Uterus (tissue), 4 donors: ENCODE results near the gene TMEM14B. TPM values are rescaled to one million over a fixed set of nuclear protein-coding genes. Genes with fewer than 3 reads are reported as not detected.

Source experiments
- DNase-seq, 2 donors: peaks; one replicate each; pipeline ENCODE4 v3.0.0-alpha.2; 2019 to 2020
- H3K27ac ChIP-seq, 2 donors: fragments of 200-600 bp; sonication (generic); 1 replicate in 1 of 2; 2 replicates in 1 of 2; pipeline ENCODE4 v1.5.1; 2016 to 2018
- H3K27me3 ChIP-seq, 2 donors: fragments of 200-600 bp; sonication (generic); one replicate each; pipeline ENCODE4 v1.5.1; 2018 to 2019; ENCODE audit warnings: control low read depth in 1 of 2
- H3K36me3 ChIP-seq, 2 donors: fragments of 200-600 bp; sonication (generic); one replicate each; pipeline ENCODE4 v1.5.1; 2019; ENCODE audit warnings: control low read depth in 1 of 2
- H3K4me1 ChIP-seq, 2 donors: fragments of 200-600 bp; sonication (generic); one replicate each; pipeline ENCODE4 v1.5.1; 2018 to 2019; ENCODE audit warnings: control low read depth in 1 of 2
- H3K4me3 ChIP-seq, 2 donors: fragments of 200-600 bp; sonication (generic); 1 replicate in 1 of 2; 2 replicates in 1 of 2; pipeline ENCODE4 v1.5.1; 2018 to 2019; ENCODE audit warnings: mild to moderate bottlenecking in 1 of 2
- H3K9me3 ChIP-seq, 2 donors: fragments of 200-600 bp; sonication (generic); one replicate each; pipeline ENCODE4 v1.5.1; 2019; ENCODE audit warnings: control low read depth in 1 of 2
- CTCF ChIP-seq, 4 experiments: fragments of 200-600 bp in 2 of 4; fragments of 450-650 bp in 2 of 4; sonication (generic) in 2 of 4; IDR thresholded peaks; one replicate each; pipeline ENCODE4 v1.5.1; 2016 to 2019; ENCODE audit warnings: antibody characterized with exemption in 4 of 4, mild to moderate bottlenecking in 2 of 4, moderate library complexity in 1 of 4
- POLR2A ChIP-seq, 2 donors: fragments of 450-650 bp; IDR thresholded peaks; one replicate each; pipeline ENCODE4 v1.6.1; 2016; ENCODE audit warnings: antibody characterized with exemption in 2 of 2, mild to moderate bottlenecking in 1 of 2, moderate library complexity in 1 of 2
- intact Hi-C: fragments of 100-400 bp; cut with DNase I; formaldehyde crosslinking; loops from one replicate; pipeline ENCODE4 v1.15.1; 2023; ENCODE audit warnings: low total_unique reads
- total RNA-seq, 4 donors: library from RNA; depleted of rRNA in 3 of 4; stranded (reverse); fragments of >200 nt in 3 of 4; gene quantifications; one replicate each; pipeline versions ENCODE4 v1.1.0 to v1.2.4, GENCODE V29; 2014 to 2023
- donor health status: DM: yes; HTN: yes; CAD: no.

The TMEM14B gene
- total RNA-seq, 4 donors from 2014 or later, result 48.5 to 71.9 (median 54.6) TPM

- H3K9me3 ChIP-seq, result no peaks in the 10 kb centered on the region
- H3K36me3 ChIP-seq, result no peaks in the 10 kb centered on the region
- no peaks in the 10 kb centered on the region for H3K27me3 ChIP-seq
- intact Hi-C loops, result no loop called here
- H3K4me1 ChIP-seq, result no peaks in the 10 kb centered on the region
- H3K4me3 ChIP-seq, result no peak overlapping the region
- no peak for DNase-seq
- TF ChIP-seq POLR2A (IDR thresholded peaks at IDR 0.05) (no peak), CTCF (IDR thresholded peaks at IDR 0.05) (no peak)
- H3K27ac ChIP-seq, result no peak overlapping the region
These were observed 15.4 kb downstream of the TMEM14B start for GRCh38 chr6:10763006-10763405.

GRCh38 chr6:10769419-10769818, 21.8 kb downstream of the TMEM14B start:
- no peak overlapping the region for H3K4me3 ChIP-seq
- TF ChIP-seq POLR2A (IDR thresholded peaks at IDR 0.05), result no peak
- TF ChIP-seq CTCF (IDR thresholded peaks at IDR 0.05), result no peak
- H3K27ac ChIP-seq, result no peak overlapping the region
- H3K36me3 ChIP-seq, result no peaks in the 10 kb centered on the region
- H3K4me1 ChIP-seq, result no peaks in the 10 kb centered on the region
- no peaks in the 10 kb centered on the region for H3K9me3 ChIP-seq
- no peaks in the 10 kb centered on the region for H3K27me3 ChIP-seq
- intact Hi-C loops, result no loop called here
- no peak for DNase-seq

- DNase-seq, result no peak
- no peak overlapping the region for H3K27ac ChIP-seq
- no peak for TF ChIP-seq CTCF (IDR thresholded peaks at IDR 0.05)
- TF ChIP-seq POLR2A (IDR thresholded peaks at IDR 0.05), result no peak
- no peaks in the 10 kb centered on the region for H3K36me3 ChIP-seq
- H3K4me1 ChIP-seq, result no peaks in the 10 kb centered on the region
- no peaks in the 10 kb centered on the region for H3K27me3 ChIP-seq
- intact Hi-C loops, result no loop called here
- no peak overlapping the region for H3K4me3 ChIP-seq
- no peaks in the 10 kb centered on the region for H3K9me3 ChIP-seq
These were observed 23.8 kb downstream of the TMEM14B start for GRCh38 chr6:10771371-10771894.

- Histone ChIP-seq H3K36me3 (no peaks in the 10 kb centered on the region), H3K9me3 (no peaks in the 10 kb centered on the region), H3K4me1 (no peaks in the 10 kb centered on the region), H3K27me3 (no peaks in the 10 kb centered on the region), H3K27ac (no peak overlapping the region), H3K4me3 (no peak overlapping the region)
- DNase-seq, result no peak
- intact Hi-C loops, result no loop called here
- no peak for TF ChIP-seq CTCF (IDR thresholded peaks at IDR 0.05)
- TF ChIP-seq POLR2A (IDR thresholded peaks at IDR 0.05), result no peak
These were observed 30.6 kb downstream of the TMEM14B start for GRCh38 chr6:10778230-10778629.

GRCh38 chr6:10779076-10779475, 31.5 kb downstream of the TMEM14B start:
- no peak for TF ChIP-seq CTCF (IDR thresholded peaks at IDR 0.05)
- no peak for TF ChIP-seq POLR2A (IDR thresholded peaks at IDR 0.05)
- intact Hi-C loops, result no loop called here
- H3K4me3 ChIP-seq, result no peak overlapping the region
- no peaks in the 10 kb centered on the region for H3K27me3 ChIP-seq
- H3K9me3 ChIP-seq, result no peaks in the 10 kb centered on the region
- no peak for DNase-seq
- no peaks in the 10 kb centered on the region for H3K4me1 ChIP-seq
- no peak overlapping the region for H3K27ac ChIP-seq
- H3K36me3 ChIP-seq, result no peaks in the 10 kb centered on the region
